Right lobe of liver (tissue), 4 donors: ENCODE measurements around the gene SYT11.

ENCODE experiments used
- POLR2A ChIP-seq: fragments of 450-650 bp; IDR thresholded peaks from one replicate; pipeline ENCODE4 v1.6.1; 2017; ENCODE audit warnings: antibody characterized with exemption, mild to moderate bottlenecking
- TF ChIP-seq, protein P1 (sequence below), 4 donors: fragments of 200-600 bp in 3 of 4; fragments of 450-650 bp in 1 of 4; IDR thresholded peaks; one replicate each; pipeline versions ENCODE4 v1.5.1 to v1.8.0; 2016 to 2022; ENCODE audit warnings: antibody characterized with exemption in 4 of 4, mild to moderate bottlenecking in 2 of 4
- donor health status: DM: no; HTN: no; CAD: no.
- donor health status: DM: no; HTN: no; CAD: no.
- donor health status: DM: no; HTN: yes; CAD: no.

DNA sequence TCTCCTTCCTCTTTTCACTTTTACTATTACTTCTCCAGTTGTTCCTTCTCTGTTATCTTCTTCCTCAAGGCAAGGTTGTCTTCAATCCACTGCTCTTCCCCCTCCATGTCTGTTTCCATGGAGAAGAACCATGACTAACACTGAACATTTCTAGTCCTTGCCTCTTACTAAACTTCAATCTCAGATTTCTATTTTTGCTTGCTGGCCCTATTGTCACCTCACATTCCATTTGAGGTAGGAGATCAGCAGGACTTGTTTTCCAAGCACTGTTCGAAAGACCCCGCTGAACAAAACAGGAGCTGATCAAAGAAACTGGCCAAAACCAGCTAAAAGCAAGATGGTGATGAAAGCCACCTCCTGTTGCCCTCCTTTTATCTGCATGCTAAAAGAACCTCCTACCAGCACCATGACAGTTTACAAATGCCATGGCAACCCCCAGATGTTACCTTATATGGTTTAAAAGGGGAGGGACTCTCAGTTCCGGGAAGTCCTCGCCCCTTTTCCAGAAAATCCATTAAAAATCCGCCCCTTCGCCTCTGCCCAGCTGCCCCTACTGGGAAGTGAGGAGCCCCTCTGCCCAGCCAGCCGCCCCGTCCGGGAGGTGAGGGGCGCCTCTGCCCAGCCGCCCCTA, 25.0 kb upstream of the SYT11 start:
- TF ChIP-seq, protein P1, sequence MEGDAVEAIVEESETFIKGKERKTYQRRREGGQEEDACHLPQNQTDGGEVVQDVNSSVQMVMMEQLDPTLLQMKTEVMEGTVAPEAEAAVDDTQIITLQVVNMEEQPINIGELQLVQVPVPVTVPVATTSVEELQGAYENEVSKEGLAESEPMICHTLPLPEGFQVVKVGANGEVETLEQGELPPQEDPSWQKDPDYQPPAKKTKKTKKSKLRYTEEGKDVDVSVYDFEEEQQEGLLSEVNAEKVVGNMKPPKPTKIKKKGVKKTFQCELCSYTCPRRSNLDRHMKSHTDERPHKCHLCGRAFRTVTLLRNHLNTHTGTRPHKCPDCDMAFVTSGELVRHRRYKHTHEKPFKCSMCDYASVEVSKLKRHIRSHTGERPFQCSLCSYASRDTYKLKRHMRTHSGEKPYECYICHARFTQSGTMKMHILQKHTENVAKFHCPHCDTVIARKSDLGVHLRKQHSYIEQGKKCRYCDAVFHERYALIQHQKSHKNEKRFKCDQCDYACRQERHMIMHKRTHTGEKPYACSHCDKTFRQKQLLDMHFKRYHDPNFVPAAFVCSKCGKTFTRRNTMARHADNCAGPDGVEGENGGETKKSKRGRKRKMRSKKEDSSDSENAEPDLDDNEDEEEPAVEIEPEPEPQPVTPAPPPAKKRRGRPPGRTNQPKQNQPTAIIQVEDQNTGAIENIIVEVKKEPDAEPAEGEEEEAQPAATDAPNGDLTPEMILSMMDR (IDR thresholded peaks at IDR 0.05), result no peak
- TF ChIP-seq POLR2A, result no peak
